GM19328 (cell line): Measurements from ENCODE around the gene ABHD3.
"Not testable (repeated sequence)": the region's sequence is repeated elsewhere in the genome, so short reads cannot be mapped to it uniquely, and the experiment has no call there.

ENCODE experiments used
- ATAC-seq: cut with Tn5 transposase; IDR thresholded peaks from one replicate; pipeline ENCODE4 v1.9.1; 2021; ENCODE audit warnings: mild to moderate bottlenecking, moderate library complexity; ENCODE audit not compliant: unreplicated experiment

The ABHD3 gene

GRCh38 chr18:21653361-21653760, 51.2 kb downstream of the ABHD3 start:
- no peak for ATAC-seq

GRCh38 chr18:21652073-21652472, 52.5 kb downstream of the ABHD3 start:
- no peak for ATAC-seq

GRCh38 chr18:21650311-21650710, 54.3 kb downstream of the ABHD3 start:
- no peak for ATAC-seq

GRCh38 chr18:21640375-21640774, 64.2 kb downstream of the ABHD3 start:
- not testable (repeated sequence) for ATAC-seq

- ATAC-seq, result no peak
Measured at GRCh38 chr18:21638822-21639221, 65.8 kb downstream of the ABHD3 start.

- ATAC-seq, result no peak
Measured at GRCh38 chr18:21636769-21637168, 67.8 kb downstream of the ABHD3 start.

- no peak for ATAC-seq
Measured at GRCh38 chr18:21634588-21635199, 69.9 kb downstream of the ABHD3 start.

- no peak for ATAC-seq
Measured at GRCh38 chr18:21632393-21632792, 72.2 kb downstream of the ABHD3 start.

- ATAC-seq, result peak; percentile 93
Measured at GRCh38 chr18:21629089-21629832, 75.3 kb downstream of the ABHD3 start.

- not testable (repeated sequence) for ATAC-seq
Measured at GRCh38 chr18:21621640-21622039, 82.9 kb downstream of the ABHD3 start.

- peak; percentile 98 for ATAC-seq
Measured at GRCh38 chr18:21612125-21613039, 92.2 kb downstream of the ABHD3 start, which contains the start of gene SNRPD1. SNRPD1 (plus strand) TSS chr18:21612314; CDS start chr18:21612430, 116 bp downstream.

GRCh38 chr18:21611401-21612124, 93.0 kb downstream of the ABHD3 start:
- not testable (repeated sequence) for ATAC-seq

GRCh38 chr18:21605213-21605612, 99.4 kb downstream of the ABHD3 start:
- ATAC-seq, result no peak

GRCh38 chr18:21604671-21605070, 99.9 kb downstream of the ABHD3 start:
- no peak for ATAC-seq

- ATAC-seq, result no peak
Measured at GRCh38 chr18:21602299-21602587, 102.3 kb downstream of the ABHD3 start.
